NCI-H1048 (cell line): ENCODE data around the gene CNOT2.
"Not testable (repeated sequence)": the region's sequence is repeated elsewhere in the genome, so short reads cannot be mapped to it uniquely, and the experiment has no call there.

Experiments used
- DNase-seq: peaks from one replicate; lab custom pipeline; 2025; lab: John Stamatoyannopoulos, UW

CNOT2 gene

DNA sequence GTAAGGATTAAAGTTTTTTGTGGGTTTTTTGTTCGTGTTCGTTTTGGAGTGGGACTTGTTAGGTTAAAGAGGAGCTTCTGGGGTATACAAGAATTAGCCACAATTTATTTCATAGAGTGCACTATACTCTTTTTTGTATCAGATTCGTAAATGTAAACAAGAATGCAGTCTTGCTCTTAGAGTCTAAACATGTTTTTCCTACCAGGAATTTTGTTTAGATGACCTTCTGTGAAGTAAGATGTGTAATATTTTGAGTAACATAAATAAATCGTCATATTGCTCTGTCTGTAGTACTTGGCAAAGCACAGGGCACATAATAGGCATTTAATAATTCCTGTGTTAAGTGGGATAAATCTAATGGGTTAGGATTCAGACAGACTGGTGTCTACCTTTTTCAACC lies 9.6 kb downstream of the CNOT2 start:
- DNase-seq = no peak

DNA sequence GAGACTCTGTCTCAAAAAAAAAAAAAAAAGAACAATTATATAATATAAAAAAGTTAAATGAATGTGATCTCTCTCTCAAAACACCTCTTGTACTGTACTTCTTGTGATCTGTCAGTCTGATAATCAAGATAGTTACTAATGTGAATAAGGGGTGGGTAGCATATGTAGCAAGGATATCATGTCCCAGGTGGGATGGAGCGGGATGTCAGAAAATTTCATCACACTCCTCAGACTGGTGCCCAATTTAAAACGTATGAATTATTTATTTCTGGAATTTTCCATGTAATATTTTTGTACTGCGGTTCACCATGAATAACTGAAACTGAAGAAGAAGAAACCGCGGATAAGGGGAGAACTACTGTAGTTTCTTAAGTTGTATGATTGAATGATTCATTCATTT lies 11.0 kb downstream of the CNOT2 start:
- DNase-seq = no peak

DNA sequence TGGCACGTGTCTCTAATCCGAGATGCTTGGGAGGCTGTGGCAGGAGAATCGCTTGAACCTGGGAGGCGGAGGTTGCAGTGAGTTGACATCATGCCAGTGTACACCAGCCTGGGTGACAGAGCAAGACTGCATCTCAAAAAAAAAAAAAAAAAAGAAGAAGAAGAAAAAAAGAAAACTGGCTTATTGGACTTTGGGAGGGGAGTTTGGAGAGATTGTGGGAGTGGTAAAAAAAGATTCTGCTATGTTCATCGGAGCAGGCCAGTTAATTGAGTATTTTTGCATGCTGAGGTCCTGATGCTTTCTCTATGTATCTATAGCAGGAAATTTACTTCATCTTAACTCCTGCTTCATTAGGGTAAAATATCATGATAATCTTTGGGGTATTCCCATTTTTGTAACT lies 11.6 kb downstream of the CNOT2 start:
- no peak for DNase-seq

DNA sequence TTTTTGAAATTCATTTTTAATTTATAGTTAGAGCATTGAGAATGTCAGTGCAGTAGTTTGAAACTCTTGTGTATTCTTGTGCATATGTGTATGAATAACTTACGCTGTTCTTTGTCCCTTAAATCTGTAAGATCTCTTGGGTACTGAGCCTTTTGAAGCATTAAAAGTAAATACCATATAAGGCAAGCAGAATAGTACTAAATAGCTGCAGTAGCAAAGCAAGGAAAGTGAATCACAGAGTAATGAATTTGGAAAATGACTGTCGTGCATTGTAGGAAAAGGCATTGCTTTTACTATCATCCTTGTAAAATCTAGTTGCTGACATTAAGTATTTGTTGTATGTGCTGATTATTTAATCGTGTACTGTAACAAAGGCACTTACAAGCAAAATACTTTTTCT lies 12.1 kb downstream of the CNOT2 start:
- no peak for DNase-seq

DNA sequence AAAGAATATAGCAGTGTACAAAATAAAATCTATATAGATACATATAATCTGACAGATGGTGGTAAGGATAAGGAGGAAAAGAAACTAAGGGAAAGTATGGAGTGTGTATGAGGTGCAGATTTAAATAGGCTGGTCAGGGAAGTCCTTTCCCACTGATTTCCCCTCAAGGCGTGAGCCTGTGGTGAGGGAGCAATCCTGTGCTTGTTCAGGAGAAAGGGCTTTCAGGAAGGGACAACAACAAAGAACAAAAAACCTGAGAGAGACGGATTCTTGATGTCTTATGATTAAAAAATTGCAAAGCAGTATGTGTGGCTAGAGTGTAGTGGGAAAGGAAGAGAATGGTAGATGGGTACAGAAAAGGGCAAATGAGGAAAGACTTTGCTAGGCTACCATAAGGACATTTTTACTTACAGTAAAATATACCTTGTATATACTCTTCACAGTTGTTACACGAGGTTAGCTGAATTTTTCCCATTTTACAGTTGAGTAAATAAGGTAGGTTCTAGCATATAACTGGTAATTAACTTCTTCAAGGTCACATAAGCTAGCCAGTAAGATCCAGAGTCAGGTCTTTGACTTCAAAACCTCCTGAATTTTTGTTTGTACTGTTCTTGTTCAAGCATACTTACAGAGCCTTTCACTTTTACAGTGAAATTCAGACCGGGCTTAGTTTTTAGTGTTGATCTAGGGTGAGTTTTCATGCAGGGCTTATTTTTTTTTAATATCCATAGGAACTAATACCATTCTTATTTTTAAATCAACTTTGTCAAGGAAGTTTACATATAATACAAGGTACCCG lies 15.6 kb downstream of the CNOT2 start:
- no peak for DNase-seq

DNA sequence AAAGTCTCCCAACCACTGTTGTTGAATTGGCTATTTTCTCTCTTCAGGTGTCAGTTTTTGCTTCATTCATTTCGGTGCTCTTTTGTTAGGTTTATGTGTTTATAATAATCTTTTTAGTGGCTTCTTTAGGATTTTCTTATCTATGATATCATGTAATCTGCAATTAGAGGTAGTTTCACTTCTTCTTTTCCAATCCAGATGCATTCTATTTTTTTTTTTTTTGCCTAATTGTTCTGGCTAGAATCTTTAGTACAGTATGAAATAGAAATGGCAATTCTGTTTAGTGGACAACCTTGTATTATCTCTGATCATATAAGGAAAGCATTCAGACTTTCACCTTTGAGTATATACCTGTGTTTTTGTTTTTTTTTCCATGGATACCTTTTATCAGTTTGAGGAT lies 17.4 kb downstream of the CNOT2 start:
- no peak for DNase-seq

DNA sequence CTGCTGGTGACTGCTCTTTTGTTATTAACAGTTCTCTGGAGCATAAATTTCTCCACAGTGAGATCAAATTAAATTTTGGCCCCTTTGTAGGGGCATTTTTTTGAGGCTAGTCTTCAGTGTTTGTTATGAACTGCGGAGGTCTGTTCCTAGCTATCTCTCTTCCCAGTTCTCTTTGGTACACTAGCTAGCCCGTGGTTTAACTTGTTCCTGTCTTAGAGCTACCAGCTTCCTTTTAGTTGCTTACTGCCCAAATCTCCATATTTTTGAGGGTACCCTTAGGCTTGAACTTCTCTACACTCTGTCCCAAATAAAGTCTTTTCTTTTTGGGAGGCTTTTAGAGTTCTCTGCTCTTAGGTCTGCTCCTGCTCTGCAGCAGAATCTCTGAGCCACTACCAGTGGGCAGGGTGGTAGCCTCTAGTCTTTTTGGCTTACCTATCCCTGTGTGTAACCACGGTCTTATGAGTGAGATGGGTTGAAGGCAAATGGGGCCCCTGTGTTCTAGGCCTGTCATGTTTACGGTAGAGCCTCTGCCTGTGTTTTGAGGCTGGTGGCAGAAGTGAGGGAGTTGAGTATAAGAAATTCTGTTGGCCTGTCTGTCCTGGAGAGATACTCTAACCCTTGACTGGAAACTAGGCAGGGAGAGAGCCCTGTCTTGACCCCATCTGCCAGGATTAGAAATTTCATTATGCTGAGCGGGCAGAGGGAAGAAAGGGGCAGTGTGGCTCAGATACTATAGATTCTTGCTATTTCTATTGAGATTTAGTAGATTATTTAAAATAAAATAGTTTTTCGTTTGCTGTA lies 21.0 kb downstream of the CNOT2 start:
- DNase-seq = no peak

DNA sequence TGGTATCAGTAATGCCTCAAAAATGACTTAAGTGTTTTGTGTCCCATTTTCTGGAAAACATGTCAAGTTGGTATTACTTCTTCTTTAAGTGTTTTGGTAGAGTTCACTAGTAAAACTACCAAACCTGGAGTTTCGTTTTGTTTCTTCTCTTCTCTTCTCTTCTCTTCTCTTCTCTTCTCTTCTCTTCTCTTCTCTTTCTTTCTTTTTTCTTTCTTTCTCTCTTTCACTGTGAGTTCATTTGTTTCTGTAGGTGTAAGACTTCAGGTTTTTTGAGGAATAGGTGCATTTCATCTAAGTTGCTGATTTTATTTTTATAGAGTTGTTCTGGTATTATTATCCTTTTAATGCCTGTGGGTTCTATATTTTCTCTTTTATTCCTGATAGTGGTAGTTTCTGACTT lies 21.9 kb downstream of the CNOT2 start:
- no peak for DNase-seq

DNA sequence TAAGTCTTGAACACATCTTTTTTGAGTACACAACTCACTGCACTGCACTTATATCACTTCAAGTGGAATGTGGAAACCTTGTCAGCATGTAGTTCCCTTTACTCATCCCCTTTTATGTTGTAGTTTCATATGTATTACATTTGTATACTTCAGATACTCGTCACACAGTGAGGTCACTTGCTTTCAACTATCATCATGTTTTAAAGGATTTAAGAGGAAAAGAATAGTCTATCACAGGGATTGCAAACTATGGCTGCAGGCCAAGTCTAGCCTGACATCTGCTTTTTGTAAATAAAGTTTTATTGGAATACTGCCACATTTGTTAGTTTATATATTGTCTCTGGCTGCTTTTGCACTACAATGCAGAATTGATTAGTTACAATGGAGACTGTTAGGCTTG lies 24.3 kb downstream of the CNOT2 start:
- DNase-seq = no peak

DNA sequence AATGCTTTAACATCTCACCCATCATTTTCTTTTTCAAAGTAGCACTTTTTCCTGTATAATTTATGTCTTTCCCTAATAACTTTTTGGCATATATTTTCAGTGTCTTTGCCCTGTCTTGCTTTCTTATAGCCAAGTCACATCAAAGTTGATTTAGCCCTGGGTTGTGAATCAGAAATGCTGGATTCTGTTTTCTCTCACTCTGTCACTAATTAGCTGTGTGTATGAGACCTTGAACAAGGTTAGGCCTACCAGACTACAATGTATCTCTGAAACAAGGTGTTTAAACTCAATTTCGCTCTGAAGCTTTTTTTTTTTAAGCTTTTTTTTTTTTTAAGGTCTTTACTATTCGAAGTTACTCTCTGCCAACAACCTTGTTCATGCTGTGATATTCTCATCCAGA lies 25.7 kb downstream of the CNOT2 start:
- DNase-seq = no peak

DNA sequence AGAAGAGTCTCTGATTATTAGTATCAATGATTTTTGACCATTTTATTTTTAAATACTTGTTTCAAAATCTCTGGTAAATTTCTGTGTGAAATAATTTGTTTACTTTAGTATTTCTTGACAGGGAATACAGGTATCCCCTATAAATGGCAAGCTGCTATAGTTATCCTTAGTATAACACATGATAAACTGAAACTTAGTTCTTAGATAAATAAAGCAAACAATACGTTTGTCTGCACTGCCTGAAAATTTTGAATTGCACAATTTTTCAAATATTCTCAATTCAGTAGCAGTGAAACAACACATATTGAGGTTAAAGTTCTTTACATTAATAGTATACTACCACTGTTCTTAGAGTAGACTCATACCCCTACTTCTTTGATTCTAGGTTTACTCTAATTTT lies 26.9 kb downstream of the CNOT2 start:
- no peak for DNase-seq

DNA sequence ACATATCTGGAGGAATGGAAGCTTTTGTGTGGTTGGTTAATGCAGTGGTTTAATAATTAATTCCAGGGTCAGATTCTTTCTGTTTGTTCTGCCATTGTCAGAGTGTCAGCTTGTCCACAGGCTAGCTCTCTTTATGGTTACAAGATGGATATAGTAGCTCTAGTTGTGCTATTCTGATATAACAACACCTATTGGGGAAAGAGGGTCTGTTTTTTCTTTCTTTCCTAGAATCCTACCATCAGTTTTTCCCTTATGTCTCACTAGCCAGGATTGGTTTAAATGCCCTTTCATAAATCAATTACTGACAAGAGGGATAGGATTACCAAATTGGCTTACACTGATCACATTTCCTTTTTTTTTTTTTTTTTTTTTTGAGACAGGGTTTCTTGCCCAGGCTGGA lies 27.8 kb downstream of the CNOT2 start:
- no peak for DNase-seq

DNA sequence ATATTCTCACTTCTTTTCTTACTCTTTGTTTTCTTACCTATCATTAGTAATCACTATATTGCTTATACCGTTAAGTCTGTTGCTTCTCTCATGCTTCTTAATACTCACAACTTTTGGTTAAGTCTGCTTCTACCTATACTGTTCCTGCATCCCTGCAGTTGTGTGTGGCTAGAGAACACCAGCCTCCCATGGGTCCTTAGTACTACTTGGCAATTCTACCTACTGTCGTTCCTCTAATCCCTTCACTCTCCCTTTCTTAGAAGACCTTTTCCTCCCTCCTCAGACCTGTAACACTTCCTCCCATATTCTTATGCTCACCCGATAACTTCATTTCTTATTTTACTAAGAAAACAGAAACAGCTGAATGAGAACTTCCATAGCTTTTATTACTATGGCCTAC lies 29.3 kb downstream of the CNOT2 start:
- DNase-seq = no peak

DNA sequence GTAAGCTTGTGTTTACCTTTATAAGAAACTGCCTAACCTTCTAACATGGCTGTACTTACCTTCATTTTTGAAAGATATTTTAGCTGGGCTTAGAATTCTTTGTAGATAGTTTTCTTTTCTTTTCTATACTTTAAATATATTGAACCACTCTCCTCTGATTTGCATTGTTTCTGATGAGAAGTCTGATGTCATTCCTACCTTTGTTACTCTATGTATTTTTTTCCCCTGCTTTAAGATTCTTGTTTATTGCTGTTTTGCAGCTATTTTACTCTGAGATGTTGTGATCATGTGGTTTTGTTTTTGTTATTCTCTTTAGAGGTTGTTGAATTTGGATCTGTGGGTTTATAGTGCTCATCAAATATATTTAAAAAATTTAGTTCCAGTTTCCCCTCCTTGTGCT lies 31.8 kb downstream of the CNOT2 start:
- no peak for DNase-seq

DNA sequence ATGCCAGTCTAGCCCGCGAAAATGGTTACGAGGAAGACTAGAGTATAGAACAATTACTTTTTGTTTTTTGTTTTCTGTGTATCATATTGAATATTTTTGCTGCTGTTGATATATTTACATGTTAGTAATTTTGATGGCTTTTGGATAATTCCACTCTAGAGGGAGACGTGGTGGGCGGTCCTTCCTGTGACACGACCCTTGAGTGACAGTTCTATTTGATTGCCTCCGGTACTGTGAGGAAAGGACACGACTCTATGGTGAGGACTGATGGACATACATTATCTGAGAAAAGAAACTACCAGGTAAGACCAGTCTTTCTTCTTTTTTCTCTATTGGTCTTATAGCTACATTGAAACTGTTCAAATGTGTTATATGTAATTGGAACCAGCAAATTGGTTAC lies 34.7 kb downstream of the CNOT2 start:
- DNase-seq = no peak

DNA sequence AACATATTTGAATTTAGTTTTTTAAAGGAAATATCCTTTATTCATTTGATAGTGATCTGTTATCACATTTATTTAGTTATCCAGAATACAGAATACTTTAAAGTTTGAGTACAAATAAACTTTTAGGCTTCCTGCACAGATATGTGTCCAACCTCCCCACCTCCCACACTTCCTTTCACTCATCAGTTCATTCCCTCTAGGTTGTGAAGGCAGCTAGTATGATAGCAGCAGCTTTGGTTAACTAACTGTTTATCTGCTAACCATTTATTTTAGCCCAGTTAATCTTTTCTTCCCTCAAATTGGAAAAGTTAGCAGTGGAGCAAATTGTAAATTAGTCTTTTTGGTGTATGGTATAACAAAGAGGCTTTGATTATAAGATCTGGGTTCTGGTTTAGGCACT lies 35.7 kb downstream of the CNOT2 start:
- DNase-seq = no peak

DNA sequence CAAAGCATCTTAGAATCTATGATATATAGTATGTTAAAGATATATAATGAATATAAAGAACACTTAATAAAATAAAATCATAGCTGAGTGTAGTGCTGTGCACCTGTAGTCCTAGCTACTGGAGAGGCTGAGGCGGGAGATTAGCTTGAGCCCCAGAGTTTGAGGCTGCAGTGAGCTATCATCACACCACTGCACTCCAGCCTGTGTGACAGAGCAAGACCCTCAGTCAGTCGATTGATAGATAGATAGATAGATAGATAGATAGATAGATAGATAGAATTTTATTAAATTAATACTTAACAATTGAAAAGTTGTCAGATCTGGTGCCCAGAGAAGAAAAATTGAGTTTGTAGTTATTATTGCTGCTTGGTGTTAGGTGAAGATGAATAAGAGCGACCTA lies 40.0 kb downstream of the CNOT2 start:
- no peak for DNase-seq

DNA sequence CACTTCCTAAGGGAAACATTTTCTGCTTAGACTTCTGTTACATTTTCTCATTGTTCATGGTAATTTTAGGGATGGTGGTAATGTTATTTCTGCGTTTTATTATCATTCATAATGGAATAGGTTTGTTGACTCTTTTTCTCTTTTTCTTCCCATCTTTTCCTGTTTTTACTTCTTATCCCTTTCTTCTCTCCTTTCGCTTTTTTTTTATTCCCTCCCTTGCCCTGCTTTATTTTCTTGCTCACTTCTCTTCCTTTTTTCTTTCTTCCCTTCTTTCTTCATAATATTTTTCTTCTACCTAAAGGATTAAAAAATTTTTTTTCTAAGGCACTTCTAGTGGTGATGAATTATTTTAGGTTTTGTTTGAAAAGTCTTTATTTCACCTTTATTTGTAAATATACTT lies 45.6 kb downstream of the CNOT2 start:
- DNase-seq = no peak

DNA sequence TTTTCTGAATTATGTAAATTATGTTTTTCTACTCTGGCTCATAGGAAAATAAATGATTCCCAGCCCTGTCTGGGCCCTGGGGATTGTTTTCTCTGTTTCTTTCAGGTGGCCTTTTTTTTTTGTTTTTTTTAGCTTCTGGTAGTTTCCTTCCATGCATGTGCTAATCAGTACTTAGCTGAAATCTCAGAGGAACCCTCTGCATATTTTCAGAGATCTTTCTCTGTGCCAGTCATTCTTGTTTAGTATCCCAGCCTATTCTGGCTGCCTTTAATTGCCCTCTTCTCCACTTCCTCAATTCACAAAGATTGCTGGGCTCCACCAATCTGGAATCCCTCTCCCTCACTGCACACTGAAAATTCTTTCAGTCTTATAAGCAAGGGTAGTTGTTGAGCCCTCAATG lies 46.9 kb downstream of the CNOT2 start:
- DNase-seq = no peak

DNA sequence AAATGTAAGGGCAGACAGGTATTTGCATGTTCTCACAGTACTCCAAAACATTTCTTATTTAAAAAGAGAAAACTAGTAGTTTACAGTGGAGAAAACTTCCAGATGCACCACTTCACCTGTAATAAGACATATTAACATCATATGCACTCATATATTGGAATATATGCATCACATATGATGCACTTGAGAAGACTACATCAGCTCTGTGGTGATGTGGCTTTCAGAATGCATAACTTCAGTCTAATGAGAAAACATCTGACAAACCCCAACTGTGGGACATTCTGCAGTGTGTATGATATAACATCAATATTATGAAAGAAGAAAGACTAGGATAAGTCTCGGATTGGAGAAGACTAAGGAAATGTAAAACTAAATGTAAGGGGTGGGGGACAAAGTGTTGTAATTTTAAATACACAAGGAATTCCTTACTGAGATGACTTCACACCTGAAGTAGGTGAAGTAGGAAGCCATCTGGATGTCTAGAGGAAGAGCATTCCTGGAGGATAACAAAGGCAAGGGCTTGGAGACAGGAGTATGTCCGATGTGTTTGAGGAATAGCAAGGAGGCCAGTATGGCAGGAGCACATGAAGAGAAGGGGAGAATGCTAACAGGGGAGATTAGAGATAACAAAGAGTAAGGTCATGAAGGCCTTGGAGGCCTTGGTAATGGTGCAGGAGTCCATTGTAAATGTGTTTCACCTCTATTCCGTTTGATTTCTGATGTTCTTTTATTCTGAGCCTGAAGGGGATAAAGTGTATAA lies 49.0 kb downstream of the CNOT2 start:
- no peak for DNase-seq

DNA sequence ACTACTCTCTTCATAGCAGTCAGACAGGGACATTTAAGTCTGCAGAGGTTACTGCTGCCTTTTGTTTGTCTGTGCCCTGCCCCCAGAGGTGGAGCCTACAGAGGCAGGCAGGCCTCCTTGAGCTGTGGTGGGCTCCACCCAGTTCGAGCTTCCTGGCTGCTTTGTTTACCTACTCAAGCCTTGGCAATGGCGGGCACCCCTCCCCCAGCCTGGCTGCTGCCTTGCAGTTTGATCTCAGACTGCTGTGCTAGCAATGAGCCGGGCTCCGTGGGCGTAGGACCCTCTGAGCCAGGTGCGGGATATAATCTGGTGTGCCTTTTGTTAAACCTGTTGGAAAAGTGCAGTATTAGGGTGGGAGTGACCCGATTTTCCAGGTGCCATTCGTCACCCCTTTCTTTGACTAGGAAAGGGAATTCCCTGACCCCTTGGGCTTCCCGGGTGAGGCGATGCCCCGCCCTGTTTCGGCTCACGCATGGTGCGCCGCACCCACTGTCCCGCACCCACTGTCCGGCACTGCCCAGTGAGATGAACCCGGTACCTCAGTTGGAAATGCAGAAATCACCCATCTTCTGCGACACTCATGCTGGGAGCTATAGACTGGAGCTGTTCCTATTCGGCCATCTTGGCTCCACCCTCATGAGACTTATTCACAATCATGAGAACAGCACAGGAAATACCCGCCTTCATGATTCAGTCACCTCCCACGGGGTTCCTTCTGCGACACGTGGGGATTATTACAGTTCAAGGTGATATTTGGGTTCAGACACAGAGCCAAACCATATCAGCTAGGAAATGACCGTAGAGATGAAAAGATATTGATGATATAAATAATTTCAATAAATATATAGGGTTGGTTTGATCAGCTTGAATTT lies 61.7 kb downstream of the CNOT2 start:
- DNase-seq = not testable (repeated sequence)

DNA sequence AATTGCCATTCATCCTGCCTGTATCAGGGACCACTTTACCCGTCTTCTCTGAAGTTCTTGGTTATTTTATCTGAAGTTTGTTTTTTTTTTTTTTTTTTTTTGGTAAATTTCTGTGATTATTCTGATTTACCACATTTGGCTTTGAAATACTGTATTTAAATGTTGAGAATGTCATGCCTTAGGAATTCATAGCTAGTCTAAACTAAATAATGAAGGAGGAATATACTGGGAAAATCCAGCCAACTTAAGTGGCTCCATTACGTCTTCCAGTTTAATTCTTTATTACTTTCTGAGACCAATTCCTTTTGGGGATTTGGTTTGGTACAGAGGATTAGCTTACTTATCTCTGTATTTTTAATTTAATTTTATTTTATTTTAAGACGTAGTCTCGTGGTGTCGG lies 62.6 kb downstream of the CNOT2 start:
- no peak for DNase-seq
